Astrocyte of the spinal cord (primary cell): Measurements from ENCODE around the gene SCGB1D1.

Experiments used
- DNase-seq: peaks from one replicate; pipeline ENCODE4 v3.0.0; 2011; ENCODE audit warnings: low read depth, low spot score
- H3K4me3 ChIP-seq: 2 replicates; pipeline ENCODE4 v1.5.1; 2011; ENCODE audit warnings: low read depth, mild to moderate bottlenecking, low read length, moderate library complexity
- in situ Hi-C: cut with HindIII; loops from 2 replicates; pipeline ENCODE4 v1.10.0; 2017; ENCODE audit warnings: low sequenced_read_pairs
- TF ChIP-seq, protein P1 (sequence below): IDR thresholded peaks from 2 replicates; pipeline ENCODE4 v1.5.1; 2012; ENCODE audit warnings: low read depth, mild to moderate bottlenecking, low read length, inconsistent platforms

Gene SCGB1D1

DNA sequence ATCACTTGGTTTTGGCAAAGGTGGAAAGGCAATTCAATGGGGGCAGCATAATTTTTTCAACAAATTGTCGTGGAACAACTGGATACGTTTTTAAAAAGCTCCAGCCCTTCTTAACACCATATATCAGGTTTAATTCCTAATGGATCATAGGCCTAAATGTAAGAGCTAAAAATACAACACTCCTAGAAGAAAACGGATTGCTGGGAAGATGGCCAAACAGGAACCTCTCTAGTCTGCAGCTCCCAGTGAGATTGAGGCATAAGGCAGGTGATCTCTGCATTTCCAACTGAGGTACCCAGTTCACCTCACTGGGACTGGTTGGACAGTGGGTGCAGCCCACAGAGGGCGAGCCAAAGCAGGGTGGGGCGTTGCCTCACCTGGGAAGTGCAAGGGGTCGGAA, 32.4 kb upstream of the SCGB1D1 start:
- H3K4me3 ChIP-seq = no peak overlapping the region
- TF ChIP-seq, protein P1, sequence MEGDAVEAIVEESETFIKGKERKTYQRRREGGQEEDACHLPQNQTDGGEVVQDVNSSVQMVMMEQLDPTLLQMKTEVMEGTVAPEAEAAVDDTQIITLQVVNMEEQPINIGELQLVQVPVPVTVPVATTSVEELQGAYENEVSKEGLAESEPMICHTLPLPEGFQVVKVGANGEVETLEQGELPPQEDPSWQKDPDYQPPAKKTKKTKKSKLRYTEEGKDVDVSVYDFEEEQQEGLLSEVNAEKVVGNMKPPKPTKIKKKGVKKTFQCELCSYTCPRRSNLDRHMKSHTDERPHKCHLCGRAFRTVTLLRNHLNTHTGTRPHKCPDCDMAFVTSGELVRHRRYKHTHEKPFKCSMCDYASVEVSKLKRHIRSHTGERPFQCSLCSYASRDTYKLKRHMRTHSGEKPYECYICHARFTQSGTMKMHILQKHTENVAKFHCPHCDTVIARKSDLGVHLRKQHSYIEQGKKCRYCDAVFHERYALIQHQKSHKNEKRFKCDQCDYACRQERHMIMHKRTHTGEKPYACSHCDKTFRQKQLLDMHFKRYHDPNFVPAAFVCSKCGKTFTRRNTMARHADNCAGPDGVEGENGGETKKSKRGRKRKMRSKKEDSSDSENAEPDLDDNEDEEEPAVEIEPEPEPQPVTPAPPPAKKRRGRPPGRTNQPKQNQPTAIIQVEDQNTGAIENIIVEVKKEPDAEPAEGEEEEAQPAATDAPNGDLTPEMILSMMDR = no peak
- DNase-seq = no peak
- in situ Hi-C loops = no loop called here

DNA sequence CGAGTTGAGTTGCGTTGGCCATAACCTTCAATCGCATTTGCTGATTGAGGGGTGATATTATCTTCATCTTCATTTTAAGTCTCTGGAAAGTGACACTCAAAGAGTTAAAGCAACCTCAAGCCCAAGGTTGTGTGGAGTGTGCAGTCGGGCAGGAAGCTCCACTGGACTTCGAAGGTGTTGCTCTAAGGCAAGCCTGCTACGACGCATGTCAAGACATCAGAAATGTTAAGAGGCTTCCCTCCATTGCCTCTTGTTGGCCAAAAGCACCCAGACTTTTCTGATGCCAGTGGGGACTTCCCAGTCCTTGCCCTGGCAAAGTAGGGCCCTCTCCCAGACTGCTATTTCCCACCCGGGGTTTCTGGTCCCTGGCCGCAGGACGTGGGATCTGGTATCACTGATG, 23.6 kb upstream of the SCGB1D1 start:
- no peak overlapping the region for H3K4me3 ChIP-seq
- DNase-seq = no peak
- in situ Hi-C loops = no loop called here
- TF ChIP-seq, protein P1 = no peak

DNA sequence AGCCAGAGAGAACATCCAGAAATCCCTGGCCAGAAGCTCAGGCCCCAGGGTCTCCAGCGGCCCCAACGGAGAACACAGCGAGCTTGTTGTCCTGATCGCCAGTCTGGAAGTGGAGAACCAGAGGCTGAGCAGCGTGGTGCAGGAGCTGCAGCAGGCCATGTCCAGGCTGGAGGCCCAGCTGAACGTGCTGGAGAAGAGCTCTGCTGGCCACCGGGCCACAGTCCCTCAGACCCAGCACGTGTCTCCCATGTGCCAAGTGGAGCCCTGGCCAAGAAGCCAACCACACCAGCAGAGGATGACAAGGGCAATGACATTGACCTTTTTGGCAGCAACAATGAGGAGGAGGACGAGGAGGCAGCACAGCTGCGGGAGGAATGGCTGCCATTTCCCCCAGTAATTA, 20.6 kb upstream of the SCGB1D1 start:
- no peak for DNase-seq
- in situ Hi-C loops = no loop called here
- no peak overlapping the region for H3K4me3 ChIP-seq
- TF ChIP-seq, protein P1 = no peak

DNA sequence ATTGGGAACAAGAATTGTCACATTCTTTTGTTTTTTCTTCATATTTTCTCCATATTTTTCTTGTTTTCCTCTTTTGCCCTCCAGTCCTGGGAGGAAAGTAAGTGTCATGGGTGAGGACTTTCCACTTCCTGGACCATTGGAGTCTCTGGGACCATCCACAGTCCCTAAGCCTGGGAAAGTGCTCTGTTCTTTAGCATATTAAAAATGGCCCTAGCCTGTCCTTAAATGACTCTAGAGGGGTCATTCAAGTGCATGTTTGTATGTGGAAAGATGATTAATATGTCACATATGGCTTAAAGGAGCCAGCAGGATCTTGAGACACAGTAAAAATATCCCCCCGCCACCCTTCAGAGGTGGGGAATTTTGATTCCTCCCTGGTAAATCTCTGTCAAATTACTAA, 20.1 kb upstream of the SCGB1D1 start:
- TF ChIP-seq, protein P1 = no peak
- in situ Hi-C loops = no loop called here
- H3K4me3 ChIP-seq = no peak overlapping the region
- DNase-seq = no peak

DNA sequence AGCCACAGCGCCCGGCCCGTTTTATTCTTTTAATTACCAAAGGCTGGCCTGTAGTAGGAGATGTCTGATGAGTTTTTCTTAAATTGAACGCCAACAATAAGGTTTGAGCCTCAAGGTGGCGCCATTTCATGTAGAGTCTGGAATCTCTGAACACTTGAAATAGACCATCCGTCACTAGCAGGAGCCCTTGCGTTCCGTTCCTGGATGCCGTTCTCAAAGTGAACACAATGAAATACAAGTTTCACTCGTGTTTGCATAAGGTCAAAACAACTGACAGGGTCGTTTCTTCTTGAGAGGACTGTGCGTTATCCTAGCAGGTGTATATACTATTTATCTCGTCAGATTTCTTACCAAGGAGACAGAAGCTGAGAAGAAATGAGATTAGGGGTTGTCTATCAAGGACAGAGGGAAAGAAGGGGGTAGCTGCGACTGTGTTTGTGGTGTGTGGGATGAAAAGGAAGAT, 18.7 kb upstream of the SCGB1D1 start:
- TF ChIP-seq, protein P1 = peak; percentile 68
- in situ Hi-C loops = no loop called here
- DNase-seq = peak; percentile 72
- no peak overlapping the region for H3K4me3 ChIP-seq

DNA sequence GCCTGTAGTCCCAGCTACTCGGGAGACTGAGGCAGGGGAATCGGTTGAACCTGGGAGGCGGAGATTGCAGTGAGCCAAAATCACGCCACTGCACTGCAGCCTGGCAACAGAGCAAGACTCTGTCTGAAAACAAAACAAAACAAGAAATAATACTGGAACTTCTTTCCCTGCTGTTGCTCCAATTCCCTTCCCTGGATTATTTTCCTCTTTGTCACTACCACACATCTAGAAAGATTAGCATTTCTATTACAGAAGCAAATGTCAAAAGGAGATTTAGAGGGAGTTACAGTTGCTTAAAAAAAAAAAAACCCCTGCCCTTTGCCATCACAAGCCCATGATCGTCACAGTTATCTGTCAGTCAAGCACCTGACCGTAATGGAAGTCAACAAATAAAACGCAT, 17.7 kb upstream of the SCGB1D1 start:
- in situ Hi-C loops = no loop called here
- DNase-seq = no peak
- no peak overlapping the region for H3K4me3 ChIP-seq
- TF ChIP-seq, protein P1 = no peak

DNA sequence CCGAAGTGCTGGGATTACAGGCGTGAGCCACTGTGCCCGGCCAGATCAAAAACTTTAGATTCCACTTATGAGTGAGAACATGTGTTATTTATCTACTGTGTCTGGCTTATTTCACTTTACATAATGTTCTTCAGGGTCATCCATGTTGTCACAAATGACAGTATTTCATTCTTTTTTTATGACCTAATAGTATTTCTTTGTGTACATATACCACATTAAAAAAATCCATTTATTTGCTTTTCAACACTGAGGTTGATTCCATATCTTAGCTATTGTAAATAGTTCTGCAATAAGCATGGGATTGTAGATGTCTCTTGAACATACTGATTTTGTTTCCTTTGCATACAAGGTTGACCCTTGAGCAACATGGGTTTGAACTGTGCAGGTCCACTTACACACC, 13.2 kb upstream of the SCGB1D1 start:
- no peak for DNase-seq
- TF ChIP-seq, protein P1 = no peak
- H3K4me3 ChIP-seq = no peak overlapping the region
- in situ Hi-C loops = no loop called here
